CD8-positive, alpha-beta memory T cell (primary cell): ENCODE measurements around the gene FNBP1. TPM values are rescaled to one million over a fixed set of nuclear protein-coding genes. Genes with fewer than 3 reads are reported as not detected.

Experiments used
- CTCF ChIA-PET: fragments of 350-600 bp; sonication (Branson Sonifier 250); formaldehyde crosslinking; loops from one replicate; lab custom pipeline; 2021; ENCODE audit warnings: antibody characterized with exemption; lab: Charles Lee
- POLR2A ChIA-PET: fragments of 350-600 bp; sonication (Branson Sonifier 250); formaldehyde crosslinking; loops from one replicate; lab custom pipeline; 2021; ENCODE audit warnings: antibody characterized with exemption; lab: Charles Lee
- DNase-seq, 5 donors: peaks; one replicate each; pipeline versions ENCODE4 v3.0.0 to v3.0.0-alpha.2; 2020 to 2022; ENCODE audit warnings: mixed read lengths in 1 of 5
- H3K27ac ChIP-seq: one replicate; pipeline ENCODE4 v1.7.0; 2013; ENCODE audit warnings: low read depth, mild to moderate bottlenecking, low read length, moderate library complexity
- H3K27me3 ChIP-seq: 2 replicates; pipeline ENCODE4 v1.7.0; 2013; ENCODE audit warnings: low read length, mild to moderate bottlenecking; ENCODE audit not compliant: insufficient read depth, poor library complexity, severe bottlenecking
- H3K36me3 ChIP-seq: 2 replicates; pipeline ENCODE4 v1.7.0; 2013; ENCODE audit warnings: mild to moderate bottlenecking, low read length, moderate library complexity; ENCODE audit not compliant: insufficient read depth
- H3K4me1 ChIP-seq: 2 replicates; pipeline ENCODE4 v1.7.0; 2013; ENCODE audit warnings: mild to moderate bottlenecking, low read length, moderate library complexity; ENCODE audit not compliant: insufficient read depth
- H3K4me3 ChIP-seq: 2 replicates; pipeline ENCODE4 v1.7.0; 2013; ENCODE audit warnings: mild to moderate bottlenecking, low read length
- H3K9me3 ChIP-seq: 2 replicates; pipeline ENCODE4 v1.7.0; 2013; ENCODE audit warnings: mild to moderate bottlenecking, low read length
- H3K27ac Mint-ChIP-seq, 8 donors: one replicate each; pipeline ENCODE4 v1.8.0; 2020 to 2021; ENCODE audit warnings: mixed read lengths in 8 of 8, mild to moderate bottlenecking in 6 of 8, inconsistent platforms in 3 of 8, moderate library complexity in 3 of 8
- H3K27me3 Mint-ChIP-seq, 2 donors: one replicate each; pipeline ENCODE4 v1.8.0; 2020 to 2021; ENCODE audit warnings: mixed read lengths in 2 of 2, mild to moderate bottlenecking in 1 of 2, moderate library complexity in 1 of 2
- H3K36me3 Mint-ChIP-seq, 3 donors: one replicate each; pipeline ENCODE4 v1.8.0; 2020 to 2021; ENCODE audit warnings: mixed read lengths in 3 of 3, inconsistent platforms in 1 of 3, mild to moderate bottlenecking in 1 of 3
- H3K4me1 Mint-ChIP-seq, 3 donors: one replicate each; pipeline ENCODE4 v1.8.0; 2020 to 2021; ENCODE audit warnings: mixed read lengths in 3 of 3, inconsistent platforms in 1 of 3, mild to moderate bottlenecking in 1 of 3
- H3K4me3 Mint-ChIP-seq, 7 donors: one replicate each; pipeline ENCODE4 v1.8.0; 2020 to 2021; ENCODE audit warnings: mixed read lengths in 7 of 7, mild to moderate bottlenecking in 6 of 7, moderate library complexity in 4 of 7, inconsistent platforms in 2 of 7
- H3K9me3 Mint-ChIP-seq, 5 donors: one replicate each; pipeline ENCODE4 v1.8.0; 2020 to 2022; ENCODE audit warnings: mixed read lengths in 5 of 5, mild to moderate bottlenecking in 3 of 5, moderate library complexity in 2 of 5, inconsistent platforms in 1 of 5
- polyA plus RNA-seq: library from polyadenylated mRNA; unstranded; fragments of 300-500 nt; fragmentation: Illumina TruSeq; gene quantifications from one replicate; pipeline ENCODE4 v1.2.3, GENCODE V29; 2021
- total RNA-seq, 2 experiments: library from RNA; stranded (reverse); gene quantifications; one replicate each; pipeline ENCODE4 v1.2.3, GENCODE V29; 2021

The FNBP1 gene
- total and polyA plus RNA-seq, 3 experiments from 2014 or later, result 176 to 230 (median 226) TPM

DNA sequence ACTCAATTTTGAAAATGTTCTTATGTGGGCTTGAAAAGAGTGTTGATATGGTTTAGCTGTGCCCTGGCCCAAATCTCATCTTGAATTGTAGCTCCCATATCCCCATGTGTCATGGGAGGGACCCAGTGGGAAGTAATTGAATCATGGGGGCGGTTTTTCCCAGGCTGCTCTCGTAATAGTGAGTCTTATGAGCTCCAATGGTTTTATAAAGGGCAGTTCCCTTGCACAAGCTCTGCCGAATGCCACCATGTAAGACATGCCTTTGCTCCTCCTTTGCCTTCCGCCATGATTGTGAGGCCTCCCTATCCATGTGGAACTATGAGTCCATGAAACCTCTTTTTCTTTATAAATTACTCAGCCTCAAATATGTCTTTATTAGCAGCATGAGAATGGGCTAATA lies 136.7 kb downstream of the FNBP1 start:
- ChIA-PET CTCF (interaction anchor here (1.1 to 1.3 kb wide), 2 partner anchors 26 to 133 kb away, joined by 3 to 5 read pairs; no protein-coding TSS in a partner anchor), POLR2A (no interaction called here)
- Mint-ChIP-seq H3K27me3 (no peaks in the 10 kb centered on the region), H3K9me3 (no peaks in the 10 kb centered on the region), H3K27ac (peak overlapping the region in 3 of 8 donors; percentile 15 to 81 (median 63)), H3K36me3 (peaks cover 10 to 88% (median 31%) of the 10 kb centered on the region in 3 donors), H3K4me1 (peaks cover 18 to 30% (median 26%) of the 10 kb centered on the region in 3 donors), H3K4me3 (no peak overlapping the region)
- DNase-seq, result no peak
- Histone ChIP-seq H3K9me3 (no peaks in the 10 kb centered on the region), H3K27ac (no peak overlapping the region), H3K4me3 (no peak overlapping the region), H3K27me3 (no peaks in the 10 kb centered on the region), H3K4me1 (no peaks in the 10 kb centered on the region), H3K36me3 (peaks cover 39% of the 10 kb centered on the region)

DNA sequence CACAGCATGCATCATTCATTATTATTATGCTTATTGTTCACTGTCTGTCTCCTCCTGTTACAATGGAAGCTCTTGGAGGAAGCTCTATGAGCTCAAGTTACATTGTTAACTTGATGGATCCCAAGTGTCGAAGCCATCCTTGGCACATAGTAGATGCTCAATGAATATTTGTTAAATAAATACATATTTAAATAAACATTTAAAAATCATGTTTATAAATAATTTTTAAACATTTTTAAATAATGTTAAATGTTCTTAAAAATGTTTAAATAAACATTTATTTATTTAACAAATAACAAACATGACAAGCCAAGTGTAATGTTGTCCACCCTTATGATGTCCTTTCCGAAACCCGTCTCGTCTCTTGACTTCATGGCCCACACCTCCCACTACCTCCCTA lies 138.3 kb downstream of the FNBP1 start:
- peaks cover 10 to 90% (median 31%) of the 10 kb centered on the region in 3 donors for H3K36me3 Mint-ChIP-seq
- Histone ChIP-seq H3K27ac (no peak overlapping the region), H3K4me3 (no peak overlapping the region), H3K36me3 (peaks cover 48% of the 10 kb centered on the region), H3K4me1 (no peaks in the 10 kb centered on the region), H3K9me3 (no peaks in the 10 kb centered on the region), H3K27me3 (no peaks in the 10 kb centered on the region)
- H3K9me3 Mint-ChIP-seq, result no peaks in the 10 kb centered on the region
- CTCF ChIA-PET, result interaction anchor here (1.1 to 1.2 kb wide), 3 partner anchors 10 to 58 kb away, joined by 3 read pairs; no protein-coding TSS in a partner anchor
- H3K4me3 Mint-ChIP-seq, result no peak overlapping the region
- H3K27ac Mint-ChIP-seq, result peak overlapping the region in 6 of 8 donors; percentile 40 to 88 (median 74)
- POLR2A ChIA-PET, result interaction anchor here (0.6 kb wide), 2 partner anchors 18 to 101 kb away, joined by 3 to 4 read pairs; no protein-coding TSS in a partner anchor
- H3K4me1 Mint-ChIP-seq, result peaks cover 10 to 20% (median 18%) of the 10 kb centered on the region in 3 donors
- no peaks in the 10 kb centered on the region for H3K27me3 Mint-ChIP-seq
- no peak for DNase-seq

DNA sequence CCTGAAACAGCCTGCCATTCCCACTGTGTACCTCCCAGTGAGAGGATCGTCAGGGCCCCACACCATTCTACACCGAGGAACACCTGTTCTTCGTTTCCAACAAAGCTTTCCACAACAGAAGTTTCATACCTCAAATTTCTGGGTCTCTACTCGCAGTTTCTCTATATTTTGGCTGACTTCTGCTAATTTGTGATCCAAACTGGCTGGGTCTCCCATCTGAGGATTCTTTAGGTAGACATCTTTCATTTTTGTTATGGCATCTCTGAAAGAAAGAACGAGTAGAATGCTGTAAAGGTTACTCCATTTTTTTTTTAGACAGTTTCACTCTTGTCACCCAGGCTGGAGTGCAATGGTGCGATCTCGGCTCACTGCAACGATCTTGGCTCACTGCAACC lies 140.3 kb downstream of the FNBP1 start:
- Histone ChIP-seq H3K9me3 (no peaks in the 10 kb centered on the region), H3K4me1 (no peaks in the 10 kb centered on the region), H3K27ac (no peak overlapping the region), H3K4me3 (no peak overlapping the region), H3K27me3 (no peaks in the 10 kb centered on the region), H3K36me3 (peaks cover 42% of the 10 kb centered on the region)
- Mint-ChIP-seq H3K27me3 (peaks cover 0 to 4% of the 10 kb centered on the region in 2 donors), H3K4me3 (no peak overlapping the region), H3K36me3 (peaks cover 7 to 91% (median 31%) of the 10 kb centered on the region in 3 donors), H3K9me3 (no peaks in the 10 kb centered on the region), H3K4me1 (peaks cover 8 to 25% (median 22%) of the 10 kb centered on the region in 3 donors), H3K27ac (peak overlapping the region; percentile 19 to 89 (median 50))
- DNase-seq, result no peak
- POLR2A ChIA-PET, result interaction anchor here (0.6 kb wide), 1 partner anchor 56 kb away, joined by 3 read pairs; no protein-coding TSS in a partner anchor
- CTCF ChIA-PET, result interaction anchor here (1.2 to 1.4 kb wide), 2 partner anchors 12 to 16 kb away, joined by 3 read pairs; no protein-coding TSS in a partner anchor

DNA sequence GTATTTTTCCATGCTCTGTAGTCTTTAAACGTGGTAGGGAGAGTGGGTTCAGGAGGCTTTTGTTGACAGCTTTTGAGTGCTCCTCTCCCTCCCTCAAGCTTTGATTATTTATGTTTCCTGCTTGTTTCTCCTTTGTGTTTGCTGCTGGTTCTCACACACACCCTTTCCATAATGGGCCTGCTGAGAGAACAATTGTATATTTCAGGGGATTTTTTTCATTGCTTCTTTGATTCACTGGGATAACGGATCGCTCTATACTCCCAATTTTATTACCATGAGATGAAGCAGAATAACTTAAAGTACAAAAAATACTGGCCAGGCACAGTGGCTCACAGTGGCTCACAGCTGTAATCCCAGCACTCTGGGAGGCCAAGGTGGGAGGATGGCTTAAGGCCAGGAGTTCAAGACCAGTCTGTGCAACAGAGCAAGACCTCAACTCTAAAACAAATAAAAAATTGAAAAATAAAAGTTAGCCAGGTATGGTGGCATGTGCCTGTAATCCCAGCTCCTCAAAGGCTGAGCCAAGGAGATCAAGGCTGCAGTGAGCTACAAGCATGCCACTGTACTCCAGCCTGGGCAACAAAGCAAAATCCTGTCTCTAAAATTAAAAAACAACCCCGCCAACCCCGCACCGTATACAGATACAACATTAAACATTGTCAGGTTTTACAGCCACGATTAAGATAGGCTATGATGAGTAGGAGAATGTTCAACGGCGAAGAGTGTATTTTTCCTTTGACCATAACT lies 140.8 kb downstream of the FNBP1 start:
- H3K4me1 ChIP-seq, result no peaks in the 10 kb centered on the region

DNA sequence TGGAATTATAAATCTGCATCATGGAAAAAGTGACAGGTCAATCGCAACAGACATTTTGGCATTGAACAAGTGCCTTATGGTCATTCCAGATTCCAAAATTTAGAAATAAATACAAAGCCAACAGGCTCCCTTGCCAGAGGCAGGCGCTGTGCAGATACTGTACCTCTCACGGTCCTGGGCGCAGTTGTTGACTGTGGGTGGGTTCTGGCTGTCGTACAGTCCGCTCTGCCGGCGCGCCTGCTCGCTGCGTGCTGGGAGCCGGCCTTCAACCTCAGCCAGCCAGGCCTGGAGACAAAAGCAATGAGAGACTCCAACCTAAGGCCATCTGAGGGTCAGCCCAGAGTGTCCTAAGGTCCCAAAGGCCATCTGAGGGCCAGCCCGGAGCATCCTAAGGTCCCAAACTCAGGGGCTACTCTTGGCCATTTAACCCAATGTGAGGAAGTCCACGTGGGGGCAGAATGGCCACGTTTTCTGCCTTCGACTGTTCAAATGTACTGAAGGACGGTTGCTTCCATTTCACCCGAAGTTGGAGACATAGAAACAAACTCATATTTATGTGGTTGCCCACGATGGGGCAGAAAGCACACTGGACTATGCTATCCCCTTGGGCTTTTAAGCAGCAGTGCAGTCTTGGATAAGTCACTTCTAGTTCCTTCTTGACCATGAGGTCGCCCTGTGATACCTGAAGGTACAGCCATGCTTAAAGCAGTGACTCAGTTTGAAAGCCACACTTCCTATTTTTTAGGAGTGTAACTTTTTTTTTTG lies 142.5 kb downstream of the FNBP1 start:
- peaks cover 19 to 41% (median 39%) of the 10 kb centered on the region in 3 donors for H3K4me1 Mint-ChIP-seq
- H3K27me3 Mint-ChIP-seq, result peaks cover 0 to 6% of the 10 kb centered on the region in 2 donors
- CTCF ChIA-PET, result no interaction called here
- peaks cover 35% of the 10 kb centered on the region for H3K36me3 ChIP-seq
- POLR2A ChIA-PET, result no interaction called here
- no peak for DNase-seq
- no peaks in the 10 kb centered on the region for H3K9me3 ChIP-seq
- peaks cover 12 to 94% (median 30%) of the 10 kb centered on the region in 3 donors for H3K36me3 Mint-ChIP-seq
- H3K27ac Mint-ChIP-seq, result peak overlapping the region in 6 of 8 donors; percentile 27 to 94 (median 72)
- no peak overlapping the region for H3K27ac ChIP-seq
- no peaks in the 10 kb centered on the region for H3K27me3 ChIP-seq
- peaks cover 9% of the 10 kb centered on the region for H3K4me1 ChIP-seq
- no peaks in the 10 kb centered on the region for H3K9me3 Mint-ChIP-seq
- no peak overlapping the region for H3K4me3 ChIP-seq
- no peak overlapping the region for H3K4me3 Mint-ChIP-seq

More for the DNA sequence above, 140.8 kb downstream of the FNBP1 start:
- Mint-ChIP-seq H3K36me3 (peaks cover 7 to 90% (median 31%) of the 10 kb centered on the region in 3 donors), H3K4me3 (no peak overlapping the region), H3K9me3 (no peaks in the 10 kb centered on the region), H3K4me1 (peaks cover 8 to 26% (median 23%) of the 10 kb centered on the region in 3 donors), H3K27ac (peak overlapping the region; percentile 19 to 89 (median 72)), H3K27me3 (peaks cover 0 to 4% of the 10 kb centered on the region in 2 donors)
- no peak overlapping the region for H3K4me3 ChIP-seq
- ChIA-PET POLR2A (interaction anchor here (0.6 kb wide), 1 partner anchor 56 kb away, joined by 3 read pairs; no protein-coding TSS in a partner anchor), CTCF (interaction anchor here (0.8 to 1.4 kb wide), 3 partner anchors 8 to 168 kb away, joined by 3 to 4 read pairs (median 3); no protein-coding TSS in a partner anchor)
- H3K27ac ChIP-seq, result no peak overlapping the region
- no peak for DNase-seq
- H3K27me3 ChIP-seq, result no peaks in the 10 kb centered on the region
- no peaks in the 10 kb centered on the region for H3K9me3 ChIP-seq
- H3K36me3 ChIP-seq, result peaks cover 38% of the 10 kb centered on the region

DNA sequence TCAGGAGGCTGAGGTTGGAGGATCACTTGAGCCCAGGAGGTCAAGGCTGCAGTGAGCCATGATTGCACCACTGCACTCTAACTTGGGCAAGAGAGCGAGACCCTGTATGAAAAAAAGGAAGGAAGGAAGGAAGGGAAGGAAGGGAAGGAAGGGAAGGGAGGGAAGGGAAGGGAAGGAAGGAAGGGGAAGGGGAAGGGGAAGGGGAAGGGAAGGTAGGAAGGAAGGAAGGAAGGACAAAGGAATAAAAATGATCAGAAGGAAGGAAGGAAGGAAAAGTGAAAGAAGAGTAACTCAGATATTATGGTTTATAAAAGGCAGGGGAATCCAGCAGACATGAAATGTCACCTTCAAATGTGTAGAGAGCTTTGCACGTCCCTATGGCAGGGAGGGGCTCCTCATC lies 143.4 kb downstream of the FNBP1 start:
- Histone ChIP-seq H3K4me1 (peaks cover 18% of the 10 kb centered on the region), H3K27ac (no peak overlapping the region), H3K36me3 (peaks cover 38% of the 10 kb centered on the region), H3K9me3 (no peaks in the 10 kb centered on the region), H3K4me3 (no peak overlapping the region), H3K27me3 (no peaks in the 10 kb centered on the region)
- peak overlapping the region; percentile 27 to 94 (median 72) for H3K27ac Mint-ChIP-seq
- H3K4me1 Mint-ChIP-seq, result peaks cover 23 to 43% (median 40%) of the 10 kb centered on the region in 3 donors
- no peaks in the 10 kb centered on the region for H3K9me3 Mint-ChIP-seq
- CTCF ChIA-PET, result interaction anchor here (3.7 kb wide), 1 partner anchor 12 kb away, joined by 17 read pairs; no protein-coding TSS in a partner anchor
- POLR2A ChIA-PET, result no interaction called here
- peaks cover 0 to 6% of the 10 kb centered on the region in 2 donors for H3K27me3 Mint-ChIP-seq
- H3K36me3 Mint-ChIP-seq, result peaks cover 12 to 94% (median 27%) of the 10 kb centered on the region in 3 donors
- no peak overlapping the region for H3K4me3 Mint-ChIP-seq
- DNase-seq, result no peak

DNA sequence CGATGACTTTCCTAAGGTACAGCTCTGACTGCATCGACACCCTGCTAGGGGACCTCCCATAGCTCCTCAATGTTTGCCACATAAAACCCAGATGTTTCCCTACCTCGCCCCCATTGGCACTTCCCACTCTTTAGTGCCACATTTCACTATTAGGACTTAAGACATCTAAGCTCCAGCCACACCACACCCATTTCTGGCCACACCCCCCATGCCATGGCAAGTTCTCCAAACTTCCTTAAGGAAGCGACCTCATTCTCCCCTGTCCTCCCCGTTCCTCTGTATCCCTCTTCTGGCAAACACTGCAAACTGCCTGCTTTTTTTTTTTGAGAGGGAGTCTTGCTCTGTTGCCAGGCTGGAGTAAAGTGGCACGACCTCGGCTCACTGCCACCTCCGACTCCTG lies 144.8 kb downstream of the FNBP1 start:
- Mint-ChIP-seq H3K4me1 (peaks cover 31 to 48% (median 44%) of the 10 kb centered on the region in 3 donors), H3K4me3 (peak overlapping the region in 1 of 7 donors; percentile 1), H3K27me3 (peaks cover 0 to 9% of the 10 kb centered on the region in 2 donors), H3K27ac (peak overlapping the region; percentile 66 to 99 (median 78)), H3K36me3 (peaks cover 12 to 90% (median 27%) of the 10 kb centered on the region in 3 donors), H3K9me3 (no peaks in the 10 kb centered on the region)
- Histone ChIP-seq H3K4me1 (peaks cover 30% of the 10 kb centered on the region), H3K27me3 (no peaks in the 10 kb centered on the region), H3K27ac (no peak overlapping the region), H3K9me3 (no peaks in the 10 kb centered on the region), H3K4me3 (no peak overlapping the region), H3K36me3 (peaks cover 38% of the 10 kb centered on the region)
- no peak for DNase-seq
- POLR2A ChIA-PET, result interaction anchor here (0.6 to 1.2 kb wide), 2 partner anchors 9 to 10 kb away, joined by 3 to 6 read pairs; no protein-coding TSS in a partner anchor
- CTCF ChIA-PET, result interaction anchor here (1.2 to 3.7 kb wide), 4 partner anchors 10 to 155 kb away, joined by 3 to 17 read pairs (median 4); no protein-coding TSS in a partner anchor
